GM23248 (cell line): ENCODE measurements around the gene RHOT2.

Source experiments
- EZH2 ChIP-seq: fragments of 200-600 bp; sonication (generic); IDR thresholded peaks from 2 replicates; pipeline ENCODE4 v1.6.1; 2018; ENCODE audit warnings: antibody characterized with exemption, mild to moderate bottlenecking; ENCODE audit not compliant: insufficient read depth, poor library complexity, severe bottlenecking
- EZH2phosphoT487 ChIP-seq: fragments of 200-600 bp; sonication (generic); IDR thresholded peaks from 2 replicates; pipeline ENCODE4 v1.6.1; 2018; ENCODE audit warnings: antibody characterized with exemption, moderate library complexity, mild to moderate bottlenecking, low read depth; ENCODE audit not compliant: insufficient read depth

- TF ChIP-seq EZH2phosphoT487 (no peak), EZH2 (peak; percentile 74)
These were observed 36.8 kb downstream of the RHOT2 start for GRCh38 chr16:704552-705380.
